K562 (cell line): ENCODE data around the gene PBXIP1. TPM values are rescaled to one million over a fixed set of nuclear protein-coding genes. Genes with fewer than 3 reads are reported as not detected.

Experiments
- ARID4B ChIP-seq: sonication (generic); formaldehyde crosslinking; IDR thresholded peaks from 2 replicates; pipeline ENCODE4 v1.8.0; 2022; ENCODE audit warnings: mild to moderate bottlenecking, missing genetic modification reagents
- ASH1L ChIP-seq: fragments of 450-650 bp; IDR thresholded peaks from 2 replicates; pipeline ENCODE4 v1.6.1; 2018; ENCODE audit warnings: borderline replicate concordance, mild to moderate bottlenecking, low read depth; ENCODE audit not compliant: partially characterized antibody
- DPF2 ChIP-seq: fragments of 450-650 bp; IDR thresholded peaks from 2 replicates; pipeline ENCODE4 v1.6.1; 2016
- GABPB2 ChIP-seq: fragments of 250-450 bp; sonication (Bioruptor Pico); conservative IDR thresholded peaks from 2 replicates; pipeline ENCODE4 v1.5.1; 2021; ENCODE audit warnings: mild to moderate bottlenecking
- GTF2A2 ChIP-seq: IDR thresholded peaks from 2 replicates; pipeline ENCODE4 v1.6.1; 2016; ENCODE audit warnings: mild to moderate bottlenecking, missing genetic modification characterization, missing compliant biosample characterization
- GTF2F1 ChIP-seq: IDR thresholded peaks from 2 replicates; pipeline ENCODE4 v1.6.1; 2011; ENCODE audit warnings: low read depth, low read length, improper control_type of control experiment
- KAT7 ChIP-seq: sonication (generic); formaldehyde crosslinking; IDR thresholded peaks from 2 replicates; pipeline ENCODE4 v1.8.0; 2022; ENCODE audit warnings: missing genetic modification reagents, mild to moderate bottlenecking, borderline replicate concordance
- LEF1 ChIP-seq: fragments of 450-650 bp; IDR thresholded peaks from 2 replicates; pipeline ENCODE4 v1.6.1; 2016; ENCODE audit warnings: mild to moderate bottlenecking
- MBD1 ChIP-seq: fragments of 250-450 bp; sonication (Bioruptor Pico); IDR thresholded peaks from 2 replicates; pipeline ENCODE4 v1.8.0; 2022; ENCODE audit warnings: inconsistent platforms
- MYNN ChIP-seq, 2 experiments: sonication (generic); formaldehyde crosslinking in 1 of 2; IDR thresholded peaks; 2 replicates each; pipeline versions ENCODE4 v1.5.0 to v1.6.1; 2016 to 2020; ENCODE audit warnings: antibody characterized with exemption in 1 of 2, missing genetic modification reagents in 1 of 2
- NBN ChIP-seq: fragments of 450-650 bp; IDR thresholded peaks from 2 replicates; pipeline ENCODE4 v1.6.1; 2016; ENCODE audit warnings: low read depth, mild to moderate bottlenecking
- NEUROD1 ChIP-seq: fragments of 150-350 bp; IDR thresholded peaks from 2 replicates; pipeline ENCODE4 v1.6.1; 2014; ENCODE audit warnings: borderline replicate concordance, low read length, low read depth; ENCODE audit not compliant: partially characterized antibody
- RUNX1 ChIP-seq: sonication (generic); IDR thresholded peaks from 2 replicates; pipeline ENCODE4 v1.6.1; 2016; ENCODE audit warnings: antibody characterized with exemption, low read depth
- SMARCA5 ChIP-seq: fragments of 450-650 bp; IDR thresholded peaks from 2 replicates; pipeline ENCODE4 v1.6.1; 2016
- TAF1 ChIP-seq: IDR thresholded peaks from 2 replicates; pipeline ENCODE4 v1.6.1; 2011; ENCODE audit warnings: mild to moderate bottlenecking, low read length, moderate library complexity; ENCODE audit not compliant: insufficient read depth, control insufficient read depth, severe bottlenecking; ENCODE audit errors: extremely low read depth
- ZBTB43 ChIP-seq: sonication (generic); formaldehyde crosslinking; IDR thresholded peaks from 2 replicates; pipeline ENCODE4 v1.8.0; 2023; ENCODE audit warnings: mild to moderate bottlenecking, missing genetic modification reagents
- polyA plus RNA-seq, 8 experiments: library from polyadenylated mRNA; depleted of rRNA in 4 of 8; stranded (reverse) in 5 of 8; unstranded in 3 of 8; fragments of >200 nt; fragmentation: Nextera tagmentation in 2 of 8; fragmentation: Illumina TruSeq in 1 of 8; extraction: Ambion mirVana in 2 of 8; extraction: Trizol in 1 of 8; gene quantifications; 2 replicates each; pipeline versions ENCODE4 v1.2.1 to v1.2.3, GENCODE V29; 2011 to 2014; ENCODE audit warnings: inconsistent platforms in 1 of 8, missing spikeins in 1 of 8
- total RNA-seq, 7 experiments: library from RNA; depleted of rRNA in 6 of 7; stranded (reverse); fragments of >200 nt in 6 of 7; fragmentation: Illumina TruSeq in 2 of 7; extraction: Trizol in 2 of 7; gene quantifications; 2 replicates each; pipeline versions ENCODE4 v1.2.1 to v1.2.3, GENCODE V29; 2011 to 2021; ENCODE audit warnings: low replicate concordance in 1 of 7

PBXIP1 gene
- total and polyA plus RNA-seq, 9 of the 15 experiments (the other 6 are each of a cell fraction or from before 2014, with no cell fraction given) = 0.13 to 8.3 (median 5.8) TPM

GRCh38 chr1:154998818-154999570 is 43.1 kb upstream of the PBXIP1 start (continued):
- 0 out of 2 replicates have a peak, but pooled peaks have one; percentile 43 for TF ChIP-seq ARID4B (CRISPR knock-in tag)
- TF ChIP-seq ASH1L = no peak
- TF ChIP-seq NEUROD1 = peak; percentile 60
- no peak for TF ChIP-seq MBD1 (CRISPR knock-in tag)
- TF ChIP-seq GABPB2 = no peak
- peak; percentile 74; the same call in 1 of the 2 replicates for TF ChIP-seq KAT7
- TF ChIP-seq GTF2F1 = 0 out of 2 replicates have a peak, but pooled peaks have one; percentile 32
- no peak; the same call in 1 of the 2 replicates for TF ChIP-seq NBN
- no peak for TF ChIP-seq ZBTB43 (CRISPR knock-in tag)
- TF ChIP-seq RUNX1 = 0 out of 2 replicates have a peak, but pooled peaks have one; percentile 30
- 0 out of 2 replicates have a peak, but pooled peaks have one; percentile 17 for TF ChIP-seq SMARCA5
- TF ChIP-seq DPF2 = peak; percentile 43
- TF ChIP-seq LEF1 = no peak
- TF ChIP-seq TAF1 = peak; percentile 35
- peak; percentile 77 for TF ChIP-seq MYNN (IDR thresholded peaks at IDR 0.05)
- TF ChIP-seq MYNN (CRISPR knock-in tag; IDR thresholded peaks at IDR 0.05) = no peak
- TF ChIP-seq GTF2A2 = 0 out of 2 replicates have a peak, but pooled peaks have one; percentile 59
